Loucy (cell line): ENCODE data around the gene GRIK2.

Experiments
- EZH2phosphoT487 ChIP-seq: fragments of 200-600 bp; IDR thresholded peaks from 2 replicates; pipeline ENCODE4 v1.6.1; 2018; ENCODE audit warnings: antibody characterized with exemption, mild to moderate bottlenecking, moderate library complexity, borderline replicate concordance
- TF ChIP-seq, protein P1 (sequence below): fragments of 200-600 bp; sonication (generic); conservative IDR thresholded peaks from 2 replicates; pipeline ENCODE4 v1.5.1; 2014; ENCODE audit warnings: mild to moderate bottlenecking, antibody characterized with exemption, low read length

DNA sequence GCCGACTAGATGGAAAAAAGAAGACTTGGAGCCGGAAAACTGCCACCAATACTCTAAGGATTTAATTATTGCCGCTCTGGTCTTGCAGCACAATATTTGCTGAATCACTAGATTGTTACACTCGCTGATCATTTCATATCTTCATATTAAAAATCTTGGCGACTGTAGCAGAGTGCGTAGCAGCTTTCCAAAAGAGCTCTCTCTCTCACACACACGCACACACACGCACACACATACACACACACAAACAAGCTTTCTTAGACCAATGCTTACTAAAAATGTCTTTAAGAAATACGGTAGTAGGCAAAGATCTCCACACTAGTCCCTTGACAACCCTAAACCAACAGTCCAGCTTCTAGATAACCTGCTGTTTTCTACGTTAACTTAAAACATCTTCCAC lies 7.7 kb downstream of the GRIK2 start:
- TF ChIP-seq, protein P1, sequence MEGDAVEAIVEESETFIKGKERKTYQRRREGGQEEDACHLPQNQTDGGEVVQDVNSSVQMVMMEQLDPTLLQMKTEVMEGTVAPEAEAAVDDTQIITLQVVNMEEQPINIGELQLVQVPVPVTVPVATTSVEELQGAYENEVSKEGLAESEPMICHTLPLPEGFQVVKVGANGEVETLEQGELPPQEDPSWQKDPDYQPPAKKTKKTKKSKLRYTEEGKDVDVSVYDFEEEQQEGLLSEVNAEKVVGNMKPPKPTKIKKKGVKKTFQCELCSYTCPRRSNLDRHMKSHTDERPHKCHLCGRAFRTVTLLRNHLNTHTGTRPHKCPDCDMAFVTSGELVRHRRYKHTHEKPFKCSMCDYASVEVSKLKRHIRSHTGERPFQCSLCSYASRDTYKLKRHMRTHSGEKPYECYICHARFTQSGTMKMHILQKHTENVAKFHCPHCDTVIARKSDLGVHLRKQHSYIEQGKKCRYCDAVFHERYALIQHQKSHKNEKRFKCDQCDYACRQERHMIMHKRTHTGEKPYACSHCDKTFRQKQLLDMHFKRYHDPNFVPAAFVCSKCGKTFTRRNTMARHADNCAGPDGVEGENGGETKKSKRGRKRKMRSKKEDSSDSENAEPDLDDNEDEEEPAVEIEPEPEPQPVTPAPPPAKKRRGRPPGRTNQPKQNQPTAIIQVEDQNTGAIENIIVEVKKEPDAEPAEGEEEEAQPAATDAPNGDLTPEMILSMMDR, result no peak
- no peak for TF ChIP-seq EZH2phosphoT487
